ENCODE data around the gene ARFIP2. TPM values are rescaled to one million over a fixed set of nuclear protein-coding genes. Genes with fewer than 3 reads are reported as not detected.

Gene ARFIP2
- total and polyA plus RNA-seq, 2 of the 8 experiments (the other 6 are each of a cell fraction or from before 2014, with no cell fraction given) = 48.3 to 48.7 TPM

- no peak overlapping the region for H2AFZ ChIP-seq (ENCODE audit: low read length)
- no peak overlapping the region for H3K4ac ChIP-seq (replicated peaks; ENCODE audit: insufficient read length, low read depth, low read length)
- H2AK5ac ChIP-seq (ENCODE audit: low read depth, low read length) = no peak overlapping the region
- no peak for DNase-seq (ENCODE audit: low read depth in 1 of 2, low spot score in 2 of 2)
- no peak overlapping the region for H2BK15ac ChIP-seq (ENCODE audit: low read length)
- ChIA-PET CTCF (ENCODE audit: partially characterized antibody) (interaction anchor here (0.5 to 2.5 kb wide), 3 partner anchors 17 to 99 kb away, joined by 3 to 12 read pairs (median 3); no protein-coding TSS in a partner anchor), POLR2A (ENCODE audit: partially characterized antibody) (interaction anchor here (0.8 to 2.2 kb wide), 6 partner anchors 10 to 129 kb away, joined by 3 to 13 read pairs (median 6); partner anchors contain the start of gene DNHD1)
- no peak overlapping the region for H3K9ac ChIP-seq (replicated peaks in 1 of 4; ENCODE audit: extremely low read depth in 1 of 4, low read depth in 3 of 4, low read length in 3 of 4)
- no peak overlapping the region for H4K5ac ChIP-seq (ENCODE audit: insufficient read length, low read depth, low read length)
- H4K20me1 ChIP-seq (replicated peaks in 1 of 2; ENCODE audit: control insufficient read depth in 1 of 2, insufficient read depth in 2 of 2, low read length in 2 of 2) = peaks cover 0 to 12% of the 10 kb centered on the region in 2 experiments
- H2BK12ac ChIP-seq (ENCODE audit: low read depth, low read length) = no peak overlapping the region
- no peak overlapping the region for H3K14ac ChIP-seq (ENCODE audit: insufficient read length)
- no peak overlapping the region for H3K18ac ChIP-seq (ENCODE audit: extremely low read depth, low read length)
- H3K56ac ChIP-seq (replicated peaks; ENCODE audit: insufficient read length, low read depth, low read length) = no peak overlapping the region
- H3K4me3 ChIP-seq (ENCODE audit: extremely low read depth in 1 of 4, insufficient read depth in 2 of 4, low read depth in 3 of 4, low read length in 4 of 4) = no peak overlapping the region
- H3K79me2 ChIP-seq (ENCODE audit: control insufficient read depth in 1 of 2, insufficient read depth in 2 of 2, low read length in 2 of 2) = peaks cover 14 to 39% of the 10 kb centered on the region in 2 experiments
- 83% methylated on average over 6 of the region's 6 CpGs; no CpG with 5 or more reads in 1 of the 2 experiments for WGBS, 2 experiments (ENCODE audit: extremely low coverage in 1 of 2, insufficient coverage in 1 of 2, insufficient read length in 1 of 2, insufficient replicate concordance in 2 of 2, low coverage in 1 of 2, low lambda C conversion rate in 2 of 2, missing lambda C conversion rate in 1 of 2)
- TF ChIP-seq POLR2A (IDR thresholded peaks at IDR 0.05; ENCODE audit: control extremely low read depth in 1 of 2, low read depth in 2 of 2, low read length in 2 of 2) (peak in 1 of 2 experiments; percentile 55; a peak in 1 of 3 replicates), CBX5 (IDR thresholded peaks at IDR 0.05; ENCODE audit: low read depth, low read length) (no peak)
- no peak overlapping the region for H2BK120ac ChIP-seq (replicated peaks; ENCODE audit: low read depth, low read length)
- no peaks in the 10 kb centered on the region for H3K9me3 ChIP-seq (ENCODE audit: insufficient read depth in 2 of 2, low read depth in 1 of 2, low read length in 1 of 2)
- H3K27me3 ChIP-seq (replicated peaks in 1 of 4; ENCODE audit: control insufficient read depth in 3 of 4, extremely low read depth in 1 of 4, insufficient read depth in 3 of 4, low read length in 3 of 4) = no peaks in the 10 kb centered on the region
- H3K23me2 ChIP-seq (ENCODE audit: low read depth, low read length) = peaks cover 11% of the 10 kb centered on the region
- H3K23ac ChIP-seq (ENCODE audit: insufficient read length) = no peak overlapping the region
- H3K4me1 ChIP-seq (replicated peaks in 1 of 4; ENCODE audit: control insufficient read depth in 3 of 4, insufficient read depth in 4 of 4, low read length in 3 of 4) = peaks cover 4 to 13% (median 5%) of the 10 kb centered on the region in 4 experiments
- no peak for FAIRE-seq
- H3K36me3 ChIP-seq (ENCODE audit: control insufficient read depth in 2 of 4, insufficient read depth in 4 of 4, low read length in 3 of 4) = peaks cover 13 to 64% (median 38%) of the 10 kb centered on the region in 4 experiments
- H3K27ac ChIP-seq (ENCODE audit: low read depth, low read length) = no peak overlapping the region
- no peak overlapping the region for H2BK20ac ChIP-seq (ENCODE audit: low read length)
- H3K79me1 ChIP-seq (ENCODE audit: low read depth, low read length) = peaks cover 14% of the 10 kb centered on the region
- H2BK5ac ChIP-seq (ENCODE audit: low read depth, low read length) = no peak overlapping the region
- no peak overlapping the region for H4K91ac ChIP-seq (replicated peaks; ENCODE audit: insufficient read length, low read length)
- H4K8ac ChIP-seq (ENCODE audit: extremely low read depth, insufficient read depth, low read length) = no peak overlapping the region
- no peak overlapping the region; a peak in 1 of 4 replicates for H3K4me2 ChIP-seq (ENCODE audit: insufficient read depth in 1 of 2, low read depth in 2 of 2, low read length in 2 of 2)
Measured at GRCh38 chr11:6483015-6483414, 1.9 kb upstream of the ARFIP2 start.
